ENCODE data around the gene ZNRF2.
"Not testable (repeated sequence)": the region's sequence is repeated elsewhere in the genome, so short reads cannot be mapped to it uniquely, and the experiment has no call there.

DNA sequence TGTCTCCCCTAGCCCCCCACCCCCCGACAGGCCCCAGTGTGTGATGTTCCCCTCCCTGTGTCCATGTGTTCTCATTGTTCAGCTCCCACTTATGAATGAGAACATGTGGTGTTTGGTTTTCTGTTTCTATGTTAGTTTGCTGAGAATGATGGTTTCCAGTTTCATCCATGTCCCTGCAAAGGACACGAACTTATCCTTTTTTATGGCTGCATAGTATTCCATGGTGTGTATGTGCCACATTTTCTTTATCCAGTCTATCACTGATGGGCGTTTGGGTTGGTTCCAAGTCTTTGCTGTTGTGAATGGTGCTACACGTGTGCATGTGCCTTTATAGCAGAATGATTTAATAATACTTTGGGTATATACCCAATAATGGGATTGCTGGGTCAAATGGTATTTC lies 96.4 kb downstream of the ZNRF2 start:
- TF ChIP-seq CTCF (IDR thresholded peaks at IDR 0.05; ENCODE audit: extremely low read depth in 1 of 2, insufficient read depth in 1 of 2, low read depth in 1 of 2, low read length in 2 of 2); MYC (IDR thresholded peaks at IDR 0.05; ENCODE audit: low read depth, low read length); JUN (IDR thresholded peaks at IDR 0.05; ENCODE audit: borderline replicate concordance, insufficient read depth, insufficient read length, low read depth); POLR2A (IDR thresholded peaks at IDR 0.05; ENCODE audit: low read depth, low read length); EZH2 (IDR thresholded peaks at IDR 0.05; ENCODE audit: borderline replicate concordance, low read depth, low read length, severe bottlenecking); POLR2AphosphoS5 (IDR thresholded peaks at IDR 0.05; ENCODE audit: insufficient read depth, low read depth, low read length); FOS (IDR thresholded peaks at IDR 0.05; ENCODE audit: borderline replicate concordance, insufficient read depth, low read length): not testable (repeated sequence)
- TF ChIP-seq, protein P1, sequence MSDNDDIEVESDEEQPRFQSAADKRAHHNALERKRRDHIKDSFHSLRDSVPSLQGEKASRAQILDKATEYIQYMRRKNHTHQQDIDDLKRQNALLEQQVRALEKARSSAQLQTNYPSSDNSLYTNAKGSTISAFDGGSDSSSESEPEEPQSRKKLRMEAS (IDR thresholded peaks at IDR 0.05; ENCODE audit: insufficient read depth, insufficient read length): not testable (repeated sequence)

Measured in endothelial cell of umbilical vein (primary cell).